H9 (cell line): ENCODE results near the gene JARID2. TPM values are rescaled to one million over a fixed set of nuclear protein-coding genes. Genes with fewer than 3 reads are reported as not detected.
A peak's percentile ranks its signal among the peaks of the same experiment; 100 is the strongest.

ENCODE experiments used
- DNase-seq: peaks from one replicate; pipeline ENCODE4 v3.0.0-alpha.2; 2017
- H2AFZ ChIP-seq: one replicate; pipeline ENCODE4 v1.6.1; 2013; ENCODE audit warnings: mild to moderate bottlenecking, low read length, control low read depth, moderate library complexity
- H2AK5ac ChIP-seq: 2 replicates; pipeline ENCODE4 v1.6.1; 2013; ENCODE audit warnings: low read length, control low read depth, mixed read lengths; ENCODE audit not compliant: insufficient read length
- H2BK120ac ChIP-seq: one replicate; pipeline ENCODE4 v1.6.1; 2013; ENCODE audit warnings: low read depth, mild to moderate bottlenecking, low read length, control low read depth, inconsistent platforms; ENCODE audit not compliant: poor library complexity, severe bottlenecking
- H2BK12ac ChIP-seq: 2 replicates; pipeline ENCODE4 v1.6.1; 2013; ENCODE audit warnings: low read length, control low read depth, mixed read lengths, low read depth; ENCODE audit not compliant: insufficient read length
- H2BK15ac ChIP-seq: 2 replicates; pipeline ENCODE4 v1.6.1; 2013; ENCODE audit warnings: low read depth, low read length, control low read depth
- H2BK20ac ChIP-seq: one replicate; pipeline ENCODE4 v1.6.1; 2013; ENCODE audit warnings: low read depth, mild to moderate bottlenecking, low read length, control low read depth, inconsistent platforms; ENCODE audit not compliant: poor library complexity, severe bottlenecking
- H2BK5ac ChIP-seq: 2 replicates; pipeline ENCODE4 v1.6.1; 2013; ENCODE audit warnings: low read length, control low read depth, mixed read lengths; ENCODE audit not compliant: insufficient read length
- H3K14ac ChIP-seq: 2 replicates; pipeline ENCODE4 v1.6.1; 2013; ENCODE audit warnings: low read length, control low read depth; ENCODE audit not compliant: insufficient read depth
- H3K18ac ChIP-seq: 2 replicates; pipeline ENCODE4 v1.6.1; 2013; ENCODE audit warnings: low read depth, mild to moderate bottlenecking, mixed read lengths, low read length, control low read depth; ENCODE audit not compliant: insufficient read length
- H3K23ac ChIP-seq: 2 replicates; pipeline ENCODE4 v1.6.1; 2013; ENCODE audit warnings: low read length, control low read depth, mixed read lengths, low read depth; ENCODE audit not compliant: insufficient read length
- H3K23me2 ChIP-seq: 2 replicates; pipeline ENCODE4 v1.6.1; 2013; ENCODE audit warnings: low read depth, mild to moderate bottlenecking, mixed read lengths, low read length, control low read depth; ENCODE audit not compliant: insufficient read length, poor library complexity, severe bottlenecking
- H3K27ac ChIP-seq: 2 replicates; pipeline ENCODE4 v1.5.1; 2013; ENCODE audit warnings: low read length, control low read depth, mixed read lengths, low read depth; ENCODE audit not compliant: insufficient read length
- H3K27me3 ChIP-seq: 2 replicates; pipeline ENCODE4 v1.6.1; 2013; ENCODE audit warnings: low read length, control low read depth, inconsistent platforms; ENCODE audit not compliant: insufficient read depth
- H3K4ac ChIP-seq: 2 replicates; pipeline ENCODE4 v1.6.1; 2013; ENCODE audit warnings: low read depth, mild to moderate bottlenecking, control low read depth, inconsistent platforms, low read length, moderate library complexity
- H3K4me1 ChIP-seq: 2 replicates; pipeline ENCODE4 v1.6.1; 2013; ENCODE audit warnings: low read length, control low read depth, inconsistent platforms; ENCODE audit not compliant: insufficient read depth
- H3K4me2 ChIP-seq: 2 replicates; pipeline ENCODE4 v1.6.1; 2013; ENCODE audit warnings: low read length, control low read depth, mixed read lengths; ENCODE audit not compliant: insufficient read length, insufficient read depth
- H3K56ac ChIP-seq: 2 replicates; pipeline ENCODE4 v1.6.1; 2013; ENCODE audit warnings: low read depth, mild to moderate bottlenecking, mixed read lengths, low read length, control low read depth; ENCODE audit not compliant: insufficient read length
- H3K79me1 ChIP-seq: 2 replicates; pipeline ENCODE4 v1.6.1; 2013; ENCODE audit warnings: low read depth, mild to moderate bottlenecking, moderate library complexity, low read length, control low read depth, inconsistent platforms; ENCODE audit not compliant: insufficient read depth, poor library complexity, severe bottlenecking
- H3K79me2 ChIP-seq: 2 replicates; pipeline ENCODE4 v1.6.1; 2013; ENCODE audit warnings: low read length, control low read depth, inconsistent platforms; ENCODE audit not compliant: insufficient read depth
- H3K9ac ChIP-seq: 2 replicates; pipeline ENCODE4 v1.6.1; 2013; ENCODE audit warnings: low read length, control low read depth, mixed read lengths; ENCODE audit not compliant: insufficient read length; ENCODE audit errors: extremely low read depth
- H3K9me3 ChIP-seq: one replicate; pipeline ENCODE4 v1.6.1; 2013; ENCODE audit warnings: low read depth, low read length, inconsistent platforms; ENCODE audit not compliant: control insufficient read depth
- H3T11ph ChIP-seq: one replicate; pipeline ENCODE4 v1.6.1; 2013; ENCODE audit warnings: mild to moderate bottlenecking, low read length, control low read depth, inconsistent platforms
- H4K20me1 ChIP-seq: one replicate; pipeline ENCODE4 v1.6.1; 2013; ENCODE audit not compliant: control insufficient read depth, insufficient read length, insufficient read depth
- H4K5ac ChIP-seq: 2 replicates; pipeline ENCODE4 v1.6.1; 2013; ENCODE audit warnings: low read depth, mild to moderate bottlenecking, mixed read lengths, low read length, control low read depth; ENCODE audit not compliant: insufficient read length
- H4K8ac ChIP-seq: replicated peaks from 2 replicates; pipeline ENCODE4 v1.6.1; 2013; ENCODE audit warnings: low read length, control low read depth, mixed read lengths, low read depth; ENCODE audit not compliant: insufficient read length
- H4K91ac ChIP-seq: 2 replicates; pipeline ENCODE4 v1.6.1; 2013; ENCODE audit warnings: low read depth, mild to moderate bottlenecking, moderate library complexity, mixed read lengths, low read length, control low read depth; ENCODE audit not compliant: insufficient read length
- H3K27ac Mint-ChIP-seq, 3 experiments: 2 replicates in 2 of 3; 3 replicates in 1 of 3; pipeline ENCODE4 v1.8.0; 2020 to 2021; ENCODE audit warnings: mixed read lengths in 3 of 3, mild to moderate bottlenecking in 1 of 3, moderate library complexity in 1 of 3
- H3K27me3 Mint-ChIP-seq: 2 replicates; pipeline ENCODE4 v1.8.0; 2021; ENCODE audit warnings: low read depth, mild to moderate bottlenecking, moderate library complexity, mixed read lengths
- H3K36me3 Mint-ChIP-seq, 3 experiments: 2 replicates in 2 of 3; 3 replicates in 1 of 3; pipeline ENCODE4 v1.8.0; 2020 to 2021; ENCODE audit warnings: low read depth in 3 of 3, mixed read lengths in 3 of 3; ENCODE audit not compliant: insufficient read depth in 1 of 3
- H3K4me1 Mint-ChIP-seq, 2 experiments: 2 replicates each; pipeline ENCODE4 v1.8.0; 2020; ENCODE audit warnings: mixed read lengths in 2 of 2
- H3K4me3 Mint-ChIP-seq, 2 experiments: 2 replicates in 1 of 2; 3 replicates in 1 of 2; pipeline ENCODE4 v1.8.0; 2020 to 2021; ENCODE audit warnings: mild to moderate bottlenecking in 2 of 2, mixed read lengths in 2 of 2, moderate library complexity in 1 of 2
- H3K9me3 Mint-ChIP-seq, 2 experiments: 2 replicates in 1 of 2; 3 replicates in 1 of 2; pipeline ENCODE4 v1.8.0; 2020; ENCODE audit warnings: mild to moderate bottlenecking in 2 of 2, mixed read lengths in 2 of 2, moderate library complexity in 1 of 2
- WGBS: extraction: QIAGEN DNeasy Blood & Tissue Kit; methylation state at CpG from one replicate; pipeline ENCODE4 v1.1.7; 2013; ENCODE audit warnings: missing lambda C conversion rate, low lambda C conversion rate, mixed read lengths; ENCODE audit not compliant: insufficient read length; ENCODE audit errors: extremely low coverage; 5-methylcytosine and 5-hydroxymethylcytosine counted together
- total RNA-seq: library from RNA; stranded (reverse); gene quantifications from 2 replicates; pipeline ENCODE4 v1.2.1, GENCODE V29; 2021
- TF ChIP-seq, protein P1 (sequence below): fragments of 200-600 bp; sonication (generic); conservative IDR thresholded peaks from 3 replicates; pipeline ENCODE4 v1.8.0; 2021; ENCODE audit warnings: antibody characterized with exemption, mild to moderate bottlenecking

Gene JARID2
- total RNA-seq, 1 experiment from 2014 or later, result 174 TPM

DNA sequence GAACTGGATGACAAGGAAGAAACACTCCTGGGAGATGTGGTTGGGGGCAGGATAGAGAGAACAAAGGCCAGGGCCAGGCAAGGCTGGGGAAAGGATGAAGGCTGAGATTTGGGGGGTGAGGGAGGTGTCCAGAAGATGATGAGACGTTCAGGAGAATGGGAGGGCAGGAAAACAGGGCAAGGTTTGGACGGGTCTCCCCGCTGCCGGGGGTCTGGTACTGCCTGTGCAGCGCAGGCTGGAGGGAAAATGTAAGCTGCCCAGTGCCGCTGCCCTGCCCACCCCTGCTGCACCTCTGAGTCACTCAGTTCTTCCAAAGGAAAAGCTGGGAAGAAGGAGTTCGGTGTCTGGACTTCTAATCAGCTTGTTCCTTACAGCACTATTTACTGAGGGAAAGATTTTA, 286.1 kb downstream of the JARID2 start:
- Histone ChIP-seq H3K4ac (no peak overlapping the region), H3K79me2 (no peaks in the 10 kb centered on the region), H3K4me2 (no peak overlapping the region), H2BK15ac (no peak overlapping the region), H4K8ac (no peak overlapping the region), H3K23me2 (no peaks in the 10 kb centered on the region), H3K9me3 (peaks cover 4% of the 10 kb centered on the region), H2BK12ac (no peak overlapping the region), H2AK5ac (no peak overlapping the region), H3K27ac (no peak overlapping the region), H3K9ac (no peak overlapping the region), H3K79me1 (no peaks in the 10 kb centered on the region), H3K27me3 (no peaks in the 10 kb centered on the region), H4K91ac (no peak overlapping the region), H4K5ac (no peak overlapping the region), H2BK120ac (no peak overlapping the region), H2BK20ac (no peak overlapping the region), H3K14ac (no peak overlapping the region), H3K23ac (no peak overlapping the region), H2BK5ac (no peak overlapping the region), H3K56ac (no peak overlapping the region), H3T11ph (no peak overlapping the region), H3K4me1 (no peaks in the 10 kb centered on the region), H3K18ac (no peak overlapping the region), H2AFZ (no peak overlapping the region), H4K20me1 (peaks cover 2% of the 10 kb centered on the region)
- H3K4me3 Mint-ChIP-seq, result no peak overlapping the region
- TF ChIP-seq, protein P1, sequence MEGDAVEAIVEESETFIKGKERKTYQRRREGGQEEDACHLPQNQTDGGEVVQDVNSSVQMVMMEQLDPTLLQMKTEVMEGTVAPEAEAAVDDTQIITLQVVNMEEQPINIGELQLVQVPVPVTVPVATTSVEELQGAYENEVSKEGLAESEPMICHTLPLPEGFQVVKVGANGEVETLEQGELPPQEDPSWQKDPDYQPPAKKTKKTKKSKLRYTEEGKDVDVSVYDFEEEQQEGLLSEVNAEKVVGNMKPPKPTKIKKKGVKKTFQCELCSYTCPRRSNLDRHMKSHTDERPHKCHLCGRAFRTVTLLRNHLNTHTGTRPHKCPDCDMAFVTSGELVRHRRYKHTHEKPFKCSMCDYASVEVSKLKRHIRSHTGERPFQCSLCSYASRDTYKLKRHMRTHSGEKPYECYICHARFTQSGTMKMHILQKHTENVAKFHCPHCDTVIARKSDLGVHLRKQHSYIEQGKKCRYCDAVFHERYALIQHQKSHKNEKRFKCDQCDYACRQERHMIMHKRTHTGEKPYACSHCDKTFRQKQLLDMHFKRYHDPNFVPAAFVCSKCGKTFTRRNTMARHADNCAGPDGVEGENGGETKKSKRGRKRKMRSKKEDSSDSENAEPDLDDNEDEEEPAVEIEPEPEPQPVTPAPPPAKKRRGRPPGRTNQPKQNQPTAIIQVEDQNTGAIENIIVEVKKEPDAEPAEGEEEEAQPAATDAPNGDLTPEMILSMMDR, result no peak
- no peaks in the 10 kb centered on the region for H3K27me3 Mint-ChIP-seq
- WGBS, result no CpG with 5 or more reads among the region's 7 CpGs
- peaks cover 10 to 36% (median 36%) of the 10 kb centered on the region in 3 experiments for H3K36me3 Mint-ChIP-seq
- peak; percentile 12 for DNase-seq
- H3K9me3 Mint-ChIP-seq, result peaks cover 6 to 11% of the 10 kb centered on the region in 2 experiments; a peak in 4 of 5 replicates
- H3K4me1 Mint-ChIP-seq, result peaks cover 0 to 4% of the 10 kb centered on the region in 2 experiments; a peak in 2 of 4 replicates
- H3K27ac Mint-ChIP-seq, result peak overlapping the region in 1 of 3 experiments; percentile 42; a peak in 1 of 7 replicates
